GM12801 (cell line): ENCODE data around the gene KIF16B.

ENCODE experiments used
- TF ChIP-seq, protein P1 (sequence below): IDR thresholded peaks from one replicate; pipeline ENCODE4 v1.5.1; 2011; ENCODE audit warnings: control low read depth; ENCODE audit not compliant: insufficient read length; ENCODE audit errors: extremely low read depth

The KIF16B gene

DNA sequence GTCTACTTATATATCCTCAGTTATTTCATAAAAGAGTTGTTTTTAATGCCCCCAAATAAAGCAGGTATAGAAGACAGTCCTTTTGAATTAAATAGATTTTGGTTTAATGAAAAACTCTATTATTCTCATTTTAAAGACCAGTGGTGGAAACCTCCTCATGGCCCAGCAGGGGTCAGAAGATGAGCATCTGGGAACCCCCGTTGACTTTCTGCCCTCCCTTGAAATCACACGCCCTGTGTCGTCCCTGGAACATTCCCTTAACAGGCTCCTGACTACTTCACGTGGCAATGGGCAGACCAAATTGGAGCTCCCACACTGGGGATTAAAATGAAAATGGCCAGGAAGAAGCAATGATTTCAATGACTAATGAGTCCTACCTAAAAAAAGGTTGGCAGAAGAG is 220.9 kb downstream of the KIF16B start:
- TF ChIP-seq, protein P1, sequence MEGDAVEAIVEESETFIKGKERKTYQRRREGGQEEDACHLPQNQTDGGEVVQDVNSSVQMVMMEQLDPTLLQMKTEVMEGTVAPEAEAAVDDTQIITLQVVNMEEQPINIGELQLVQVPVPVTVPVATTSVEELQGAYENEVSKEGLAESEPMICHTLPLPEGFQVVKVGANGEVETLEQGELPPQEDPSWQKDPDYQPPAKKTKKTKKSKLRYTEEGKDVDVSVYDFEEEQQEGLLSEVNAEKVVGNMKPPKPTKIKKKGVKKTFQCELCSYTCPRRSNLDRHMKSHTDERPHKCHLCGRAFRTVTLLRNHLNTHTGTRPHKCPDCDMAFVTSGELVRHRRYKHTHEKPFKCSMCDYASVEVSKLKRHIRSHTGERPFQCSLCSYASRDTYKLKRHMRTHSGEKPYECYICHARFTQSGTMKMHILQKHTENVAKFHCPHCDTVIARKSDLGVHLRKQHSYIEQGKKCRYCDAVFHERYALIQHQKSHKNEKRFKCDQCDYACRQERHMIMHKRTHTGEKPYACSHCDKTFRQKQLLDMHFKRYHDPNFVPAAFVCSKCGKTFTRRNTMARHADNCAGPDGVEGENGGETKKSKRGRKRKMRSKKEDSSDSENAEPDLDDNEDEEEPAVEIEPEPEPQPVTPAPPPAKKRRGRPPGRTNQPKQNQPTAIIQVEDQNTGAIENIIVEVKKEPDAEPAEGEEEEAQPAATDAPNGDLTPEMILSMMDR, result no peak

DNA sequence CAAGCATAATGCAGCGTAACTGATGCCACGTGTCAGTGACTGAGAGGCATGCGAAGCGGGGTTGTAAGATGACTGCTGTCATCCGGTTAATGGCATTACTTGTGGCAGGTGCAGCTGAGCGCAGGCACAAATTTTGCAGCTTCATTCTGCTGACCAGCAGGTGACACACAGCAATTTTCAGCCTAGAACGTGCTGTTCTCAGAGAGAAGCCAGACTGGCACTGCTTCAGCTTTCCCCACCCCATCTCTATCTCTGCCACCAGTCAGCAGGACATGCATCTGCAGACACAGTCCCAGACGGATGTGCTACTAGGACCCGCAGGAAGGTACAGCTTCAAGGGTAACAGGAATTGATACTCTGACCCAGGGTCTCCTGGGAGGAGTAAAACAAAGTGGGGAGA is 221.8 kb downstream of the KIF16B start:
- TF ChIP-seq, protein P1, result no peak

DNA sequence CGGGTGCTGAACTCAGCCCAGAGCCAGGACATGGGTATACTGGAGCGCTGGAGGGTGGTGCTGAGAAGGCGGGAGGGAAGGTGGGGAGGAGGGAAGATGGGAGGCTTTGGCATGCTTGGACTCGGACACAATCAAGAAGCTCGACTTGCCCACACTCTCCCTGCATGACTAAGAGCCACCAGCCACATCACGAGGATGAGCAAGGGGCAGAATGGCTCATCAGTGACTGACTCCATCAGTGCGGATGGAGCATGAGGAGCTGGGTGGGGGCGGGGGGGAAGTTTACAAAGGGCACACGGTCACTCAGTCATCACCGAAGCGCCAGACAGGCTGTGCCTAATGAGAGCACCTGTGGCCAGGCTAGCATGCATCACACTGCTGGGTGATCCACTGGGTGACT is 222.8 kb downstream of the KIF16B start:
- TF ChIP-seq, protein P1, result no peak

DNA sequence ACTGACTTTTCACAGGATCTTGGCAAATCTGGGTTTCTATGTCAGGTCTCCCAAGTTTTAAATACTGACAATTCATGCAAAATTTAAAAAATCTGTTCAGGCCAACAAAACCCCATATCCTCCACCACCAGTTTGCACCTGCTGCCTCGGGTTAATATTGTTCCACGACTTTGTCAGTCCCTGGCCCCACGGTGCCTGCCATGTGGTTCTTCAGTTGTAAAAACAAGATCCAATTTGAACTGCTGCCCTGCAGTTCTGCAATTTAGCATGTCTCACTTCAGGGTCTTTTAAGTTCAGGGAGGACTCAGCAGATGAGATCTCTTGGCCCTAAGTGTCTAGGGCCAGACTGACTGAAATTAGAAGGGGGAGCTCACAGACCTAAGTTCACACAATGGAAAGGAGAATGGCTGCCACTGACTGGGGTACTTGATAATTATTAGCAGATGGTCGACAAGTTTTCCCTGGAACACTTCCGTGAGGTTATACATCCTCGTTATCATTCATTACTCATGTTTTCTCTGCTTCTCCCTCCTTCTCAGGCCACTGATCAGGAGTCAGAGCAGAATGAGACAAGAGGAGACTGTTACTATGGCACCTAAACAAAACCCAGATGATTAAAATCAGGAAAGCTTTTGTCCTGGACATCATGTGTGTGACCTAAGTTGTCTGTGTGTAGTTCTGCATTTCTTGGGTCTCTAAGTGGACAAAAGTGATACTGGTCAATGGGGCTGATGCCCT is 223.6 kb downstream of the KIF16B start:
- TF ChIP-seq, protein P1, result no peak

DNA sequence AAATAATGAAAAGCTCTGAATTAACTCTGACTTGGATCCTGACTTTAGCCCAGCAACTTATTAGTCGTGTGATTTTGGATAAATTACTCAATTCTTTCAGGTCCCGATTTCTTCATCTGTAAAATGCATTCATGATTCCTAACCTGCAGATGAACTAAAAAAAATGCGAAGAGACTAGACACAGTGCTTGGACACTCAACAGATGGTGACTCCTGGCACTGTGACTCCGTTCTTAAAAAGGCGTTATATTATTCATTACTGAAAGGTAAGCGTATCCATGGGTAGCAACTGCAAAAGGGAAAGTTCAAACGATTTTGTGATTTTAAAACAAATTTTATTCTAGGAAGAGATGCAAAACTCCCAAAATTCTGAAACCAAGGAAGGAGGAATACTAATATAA is 226.3 kb downstream of the KIF16B start:
- TF ChIP-seq, protein P1, result no peak

DNA sequence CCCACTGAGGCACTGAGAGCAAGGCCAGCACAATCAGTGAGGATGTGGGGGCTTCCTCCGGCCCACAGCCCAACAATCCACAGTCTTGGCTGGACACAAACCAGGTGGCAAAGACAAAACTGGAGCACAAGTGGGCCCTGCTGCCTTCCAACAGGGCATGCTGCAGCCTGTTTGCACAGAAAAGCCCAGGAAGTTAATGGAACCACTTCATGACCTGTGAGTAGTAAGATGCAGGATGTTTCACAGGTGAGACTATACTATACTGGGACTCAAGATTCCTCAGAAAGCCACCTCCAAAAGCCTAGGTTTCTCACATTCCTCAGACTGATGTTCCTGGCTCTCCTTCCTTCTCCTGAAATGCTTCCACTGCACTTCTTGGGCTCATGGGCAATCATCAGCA is 235.5 kb downstream of the KIF16B start:
- TF ChIP-seq, protein P1, result no peak

DNA sequence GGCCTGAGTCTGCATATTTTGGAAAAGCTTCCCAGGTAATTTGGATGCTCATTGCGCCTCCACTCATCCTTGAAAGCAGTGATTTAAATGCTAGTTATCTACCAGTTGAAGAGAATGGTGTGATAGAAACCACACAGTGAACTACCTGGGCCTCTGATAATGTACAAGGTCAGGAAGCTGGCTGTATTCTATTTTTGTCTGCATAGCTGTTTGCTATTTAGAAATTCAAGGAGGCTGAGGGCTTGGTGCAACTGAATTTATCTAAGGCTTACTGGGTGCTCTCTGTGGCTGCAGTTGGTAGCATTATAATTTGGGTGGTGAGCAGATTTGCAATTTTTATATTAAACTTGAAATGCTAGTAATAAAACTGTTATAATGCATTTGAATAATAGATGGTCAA is 245.6 kb downstream of the KIF16B start:
- TF ChIP-seq, protein P1, result no peak

DNA sequence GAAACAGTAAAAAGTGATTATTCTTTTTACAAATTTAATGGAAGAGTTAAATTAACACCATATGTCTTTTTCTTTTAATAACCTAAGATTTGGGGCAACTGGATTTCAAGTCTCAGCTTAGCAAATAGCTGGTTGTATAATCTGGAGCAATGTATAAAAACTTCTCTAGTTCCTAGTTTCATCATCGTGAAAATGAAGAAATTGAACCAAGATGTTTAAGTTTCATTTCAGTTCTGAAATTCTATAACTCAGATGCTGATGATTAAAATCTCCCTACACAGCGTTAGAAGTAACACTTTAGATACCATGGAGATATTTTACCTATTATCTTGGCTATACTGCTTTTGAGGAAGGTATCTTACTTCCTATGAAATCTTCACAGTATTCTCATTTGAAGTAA is 252.0 kb downstream of the KIF16B start:
- TF ChIP-seq, protein P1, result no peak
